Ammon's horn (tissue), 1 donor: ENCODE measurements around the gene TECTB.

Experiments
- DNase-seq: peaks from one replicate; pipeline ENCODE4 v3.0.0-alpha.2; 2016; ENCODE audit warnings: low spot score

Gene TECTB

GRCh38 chr10:112347709-112348671, 64.8 kb downstream of the TECTB start:
- no peak for DNase-seq

DNA sequence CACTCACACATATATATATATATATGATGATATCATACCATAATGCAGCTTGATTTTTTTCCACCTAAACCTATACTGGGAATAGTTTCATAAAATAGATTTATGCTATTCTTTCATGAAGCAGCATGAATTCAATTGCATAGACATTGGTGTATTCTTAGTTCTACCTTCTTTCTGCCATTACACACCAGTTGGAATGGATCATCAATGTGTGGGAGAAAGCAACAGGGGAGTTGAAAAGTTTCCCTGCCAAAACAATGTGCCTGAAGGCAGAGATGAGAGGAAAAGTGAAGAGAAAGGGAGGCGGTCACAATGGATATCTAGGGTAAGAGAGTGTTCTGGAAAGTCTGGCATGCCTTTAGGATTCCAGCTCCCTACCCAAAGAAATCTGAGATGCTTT, 65.6 kb downstream of the TECTB start:
- DNase-seq, result no peak

DNA sequence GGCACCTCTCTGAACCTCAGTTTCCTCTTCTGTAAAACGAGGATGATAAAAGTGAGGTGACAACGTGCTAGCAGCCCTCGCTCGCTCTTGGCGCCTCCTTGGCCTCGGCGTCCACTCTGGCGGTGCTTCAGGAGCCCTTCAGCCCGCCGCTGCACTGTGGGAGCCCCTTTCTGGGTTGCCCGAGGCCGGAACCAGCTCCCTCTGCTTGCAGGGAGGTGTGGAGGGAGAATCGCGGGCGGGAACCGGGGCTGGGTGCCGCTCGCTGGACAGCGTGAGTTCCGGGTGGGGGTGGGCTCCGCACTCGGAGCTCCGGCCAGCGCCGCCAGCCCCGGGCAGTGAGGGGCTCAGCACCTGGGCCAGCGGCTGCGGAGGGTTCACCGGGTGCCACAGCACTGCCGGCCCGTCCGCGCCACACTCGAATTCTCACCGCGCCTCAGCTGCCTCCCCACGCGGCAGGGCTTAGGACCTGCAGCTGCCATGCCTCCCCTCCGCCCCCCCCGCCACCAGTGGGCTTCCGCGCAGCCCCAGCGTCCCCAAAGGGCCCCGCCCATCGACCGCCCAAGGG, 66.4 kb downstream of the TECTB start:
- DNase-seq, result no peak

GRCh38 chr10:112351146-112351545, 67.9 kb downstream of the TECTB start:
- DNase-seq, result no peak

DNA sequence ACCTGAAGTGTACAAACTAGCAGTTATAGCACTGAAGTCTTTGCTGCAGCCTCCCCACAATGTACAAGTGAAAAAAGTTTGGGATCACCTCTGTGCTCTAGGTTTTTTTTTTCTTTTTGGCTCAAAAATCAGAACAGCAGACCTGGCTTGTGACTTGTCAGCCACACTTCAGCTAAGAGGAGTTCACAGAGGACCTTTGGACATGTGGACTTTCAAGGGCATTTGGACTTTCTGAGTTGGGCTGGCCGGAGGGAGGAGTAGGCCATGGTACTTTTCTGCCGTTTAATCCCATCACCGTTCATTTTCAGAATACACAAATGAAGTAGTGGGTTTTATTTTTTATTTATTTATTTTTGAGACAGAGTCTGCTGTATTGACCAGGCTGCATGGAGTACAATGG, 68.8 kb downstream of the TECTB start:
- DNase-seq, result no peak

DNA sequence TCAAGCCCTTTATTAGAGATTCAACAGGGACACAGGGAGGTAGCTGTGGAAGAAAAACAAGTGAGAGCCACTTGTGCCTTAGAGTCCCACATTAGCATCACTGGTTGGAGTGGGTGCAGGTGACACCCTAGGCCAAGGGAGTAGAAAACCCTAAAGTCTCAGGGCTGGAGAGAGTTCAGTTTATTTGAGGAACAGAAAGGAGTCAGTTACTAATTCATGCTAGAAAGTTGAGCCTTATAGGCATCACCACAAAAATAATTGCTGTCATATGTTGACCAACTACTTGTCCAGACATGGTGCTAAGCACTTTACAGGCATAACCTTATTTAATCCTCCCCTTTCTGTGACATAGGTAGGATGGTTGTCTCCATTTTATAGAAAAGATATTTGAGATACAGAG, 69.8 kb downstream of the TECTB start:
- no peak for DNase-seq
